ENCODE measurements around the gene LMBRD1. TPM values are rescaled to one million over a fixed set of nuclear protein-coding genes. Genes with fewer than 3 reads are reported as not detected.

The LMBRD1 gene
- total RNA-seq, 2 donors from 2014 or later = 30.1 to 34.8 TPM

- Mint-ChIP-seq H3K4me1 (no peaks in the 10 kb centered on the region), H3K27ac (no peak overlapping the region), H3K27me3 (ENCODE audit: insufficient read depth) (no peaks in the 10 kb centered on the region), H3K9me3 (no peaks in the 10 kb centered on the region), H3K4me3 (no peak overlapping the region), H3K36me3 (ENCODE audit: low read depth) (peaks cover 18% of the 10 kb centered on the region)
- Histone ChIP-seq H3K4me1 (ENCODE audit: control insufficient read depth, insufficient read depth, low read length) (no peaks in the 10 kb centered on the region), H3K9me3 (ENCODE audit: control insufficient read depth, low read length) (no peaks in the 10 kb centered on the region), H3K27me3 (ENCODE audit: control insufficient read depth, insufficient read depth, low read length, poor library complexity, severe bottlenecking) (no peaks in the 10 kb centered on the region), H3K27ac (ENCODE audit: low read depth, low read length) (no peak overlapping the region), H3K4me3 (ENCODE audit: low read length) (no peak overlapping the region), H3K36me3 (ENCODE audit: control insufficient read depth, insufficient read depth, low read length) (peaks cover 19% of the 10 kb centered on the region), H3K9ac (ENCODE audit: extremely low read depth, low read length, poor library complexity, severe bottlenecking) (no peak overlapping the region)
- WGBS, 2 experiments (ENCODE audit: insufficient coverage in 1 of 2, insufficient read length in 1 of 2) = 87 to 100% methylated on average over 2 to 4 of the region's 4 CpGs
- peak; percentile 42 for DNase-seq
- TF ChIP-seq, protein P1, sequence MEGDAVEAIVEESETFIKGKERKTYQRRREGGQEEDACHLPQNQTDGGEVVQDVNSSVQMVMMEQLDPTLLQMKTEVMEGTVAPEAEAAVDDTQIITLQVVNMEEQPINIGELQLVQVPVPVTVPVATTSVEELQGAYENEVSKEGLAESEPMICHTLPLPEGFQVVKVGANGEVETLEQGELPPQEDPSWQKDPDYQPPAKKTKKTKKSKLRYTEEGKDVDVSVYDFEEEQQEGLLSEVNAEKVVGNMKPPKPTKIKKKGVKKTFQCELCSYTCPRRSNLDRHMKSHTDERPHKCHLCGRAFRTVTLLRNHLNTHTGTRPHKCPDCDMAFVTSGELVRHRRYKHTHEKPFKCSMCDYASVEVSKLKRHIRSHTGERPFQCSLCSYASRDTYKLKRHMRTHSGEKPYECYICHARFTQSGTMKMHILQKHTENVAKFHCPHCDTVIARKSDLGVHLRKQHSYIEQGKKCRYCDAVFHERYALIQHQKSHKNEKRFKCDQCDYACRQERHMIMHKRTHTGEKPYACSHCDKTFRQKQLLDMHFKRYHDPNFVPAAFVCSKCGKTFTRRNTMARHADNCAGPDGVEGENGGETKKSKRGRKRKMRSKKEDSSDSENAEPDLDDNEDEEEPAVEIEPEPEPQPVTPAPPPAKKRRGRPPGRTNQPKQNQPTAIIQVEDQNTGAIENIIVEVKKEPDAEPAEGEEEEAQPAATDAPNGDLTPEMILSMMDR (conservative IDR thresholded peaks at IDR 0.05) = peak; percentile 52
These were observed 90.9 kb downstream of the LMBRD1 start for GRCh38 chr6:69705954-69706353.

GRCh38 chr6:69704916-69705315, 91.9 kb downstream of the LMBRD1 start:
- Histone ChIP-seq H3K4me3 (ENCODE audit: low read length) (no peak overlapping the region), H3K27ac (ENCODE audit: low read depth, low read length) (no peak overlapping the region), H3K36me3 (ENCODE audit: control insufficient read depth, insufficient read depth, low read length) (peaks cover 19% of the 10 kb centered on the region), H3K4me1 (ENCODE audit: control insufficient read depth, insufficient read depth, low read length) (no peaks in the 10 kb centered on the region), H3K27me3 (ENCODE audit: control insufficient read depth, insufficient read depth, low read length, poor library complexity, severe bottlenecking) (no peaks in the 10 kb centered on the region), H3K9ac (ENCODE audit: extremely low read depth, low read length, poor library complexity, severe bottlenecking) (no peak overlapping the region), H3K9me3 (ENCODE audit: control insufficient read depth, low read length) (no peaks in the 10 kb centered on the region)
- TF ChIP-seq, protein P1 (conservative IDR thresholded peaks at IDR 0.05) = no peak
- no peaks in the 10 kb centered on the region for H3K27me3 Mint-ChIP-seq (ENCODE audit: insufficient read depth)
- H3K9me3 Mint-ChIP-seq = no peaks in the 10 kb centered on the region
- H3K4me3 Mint-ChIP-seq = no peak overlapping the region
- WGBS, 2 experiments (ENCODE audit: insufficient coverage in 1 of 2, insufficient read length in 1 of 2) = 100% methylated on average over 1 of the region's 1 CpG; no CpG with 5 or more reads in 1 of the 2 experiments
- no peak for DNase-seq
- peaks cover 18% of the 10 kb centered on the region for H3K36me3 Mint-ChIP-seq (ENCODE audit: low read depth)
- H3K27ac Mint-ChIP-seq = no peak overlapping the region
- no peaks in the 10 kb centered on the region for H3K4me1 Mint-ChIP-seq

DNA sequence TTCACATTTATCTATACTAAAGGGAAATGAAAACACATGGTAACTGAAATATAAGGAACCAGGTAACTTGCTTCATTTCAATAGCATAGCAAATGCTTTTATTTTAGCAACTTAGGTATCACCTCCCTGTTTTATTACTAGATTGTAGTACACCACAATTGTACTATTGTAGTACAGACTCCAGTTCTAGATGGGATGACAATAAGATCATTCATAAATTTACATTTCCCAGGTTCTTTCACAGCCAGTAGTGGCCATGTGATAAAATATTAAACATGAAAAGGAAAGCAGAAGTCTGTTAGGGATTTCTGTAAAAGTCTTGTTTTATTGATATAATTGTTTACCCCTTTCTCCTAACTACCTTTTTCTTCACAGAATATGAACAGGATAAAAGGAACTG, 97.2 kb downstream of the LMBRD1 start:
- TF ChIP-seq, protein P1 (conservative IDR thresholded peaks at IDR 0.05) = no peak
- H3K4me3 Mint-ChIP-seq = no peak overlapping the region
- no peaks in the 10 kb centered on the region for H3K9me3 ChIP-seq (ENCODE audit: control insufficient read depth, low read length)
- no peak overlapping the region for H3K27ac Mint-ChIP-seq
- no peaks in the 10 kb centered on the region for H3K4me1 ChIP-seq (ENCODE audit: control insufficient read depth, insufficient read depth, low read length)
- H3K4me1 Mint-ChIP-seq = no peaks in the 10 kb centered on the region
- no peaks in the 10 kb centered on the region for H3K27me3 Mint-ChIP-seq (ENCODE audit: insufficient read depth)
- no peaks in the 10 kb centered on the region for H3K9me3 Mint-ChIP-seq
- peaks cover 33% of the 10 kb centered on the region for H3K36me3 ChIP-seq (ENCODE audit: control insufficient read depth, insufficient read depth, low read length)
- H3K9ac ChIP-seq (ENCODE audit: extremely low read depth, low read length, poor library complexity, severe bottlenecking) = no peak overlapping the region
- no peak for DNase-seq
- no peak overlapping the region for H3K4me3 ChIP-seq (ENCODE audit: low read length)
- H3K36me3 Mint-ChIP-seq (ENCODE audit: low read depth) = peaks cover 18% of the 10 kb centered on the region
- H3K27ac ChIP-seq (ENCODE audit: low read depth, low read length) = no peak overlapping the region
- H3K27me3 ChIP-seq (ENCODE audit: control insufficient read depth, insufficient read depth, low read length, poor library complexity, severe bottlenecking) = no peaks in the 10 kb centered on the region
